Activated T-cell treated with anti-CD3 and anti-CD28 coated beads, Interleukin-2, amount 50 U/mL, for 72 hours (primary cell): ENCODE data around the gene HPN. TPM values are rescaled to one million over a fixed set of nuclear protein-coding genes. Genes with fewer than 3 reads are reported as not detected.

ENCODE experiments used
- ATAC-seq, 2 donors: fragments of 150-1000 bp; cut with Tn5 transposase; replicated peaks in 1 of 2; 2 replicates each; pipeline ENCODE4 v1.10.0; 2021; ENCODE audit warnings: moderate library complexity in 2 of 2, mild to moderate bottlenecking in 1 of 2
- DNase-seq, 2 donors: peaks; one replicate each; pipeline ENCODE4 v3.0.0; 2021 to 2022; ENCODE audit warnings: mixed read lengths in 1 of 2
- H3K27ac Mint-ChIP-seq: one replicate; pipeline ENCODE4 v1.8.0; 2022; ENCODE audit warnings: mild to moderate bottlenecking, moderate library complexity, mixed read lengths
- H3K27me3 Mint-ChIP-seq: one replicate; pipeline ENCODE4 v1.8.0; 2022; ENCODE audit warnings: low read depth, mixed read lengths
- H3K36me3 Mint-ChIP-seq, 2 donors: one replicate each; pipeline ENCODE4 v1.8.0; 2022; ENCODE audit warnings: mixed read lengths in 2 of 2, mild to moderate bottlenecking in 1 of 2; ENCODE audit not compliant: insufficient read depth in 2 of 2
- H3K4me1 Mint-ChIP-seq: one replicate; pipeline ENCODE4 v1.8.0; 2022; ENCODE audit warnings: low read depth, mixed read lengths
- H3K4me3 Mint-ChIP-seq, 2 donors: one replicate each; pipeline ENCODE4 v1.8.0; 2022; ENCODE audit warnings: mild to moderate bottlenecking in 2 of 2, mixed read lengths in 2 of 2, moderate library complexity in 2 of 2
- H3K9me3 Mint-ChIP-seq, 2 donors: one replicate each; pipeline ENCODE4 v1.8.0; 2022; ENCODE audit warnings: mixed read lengths in 2 of 2
- total RNA-seq, 2 donors: library from RNA; stranded (reverse); gene quantifications; one replicate each; pipeline ENCODE4 v1.2.3, GENCODE V29; 2022

Gene HPN
- total RNA-seq, 2 donors from 2014 or later: 0.19 to 0.30 TPM

DNA sequence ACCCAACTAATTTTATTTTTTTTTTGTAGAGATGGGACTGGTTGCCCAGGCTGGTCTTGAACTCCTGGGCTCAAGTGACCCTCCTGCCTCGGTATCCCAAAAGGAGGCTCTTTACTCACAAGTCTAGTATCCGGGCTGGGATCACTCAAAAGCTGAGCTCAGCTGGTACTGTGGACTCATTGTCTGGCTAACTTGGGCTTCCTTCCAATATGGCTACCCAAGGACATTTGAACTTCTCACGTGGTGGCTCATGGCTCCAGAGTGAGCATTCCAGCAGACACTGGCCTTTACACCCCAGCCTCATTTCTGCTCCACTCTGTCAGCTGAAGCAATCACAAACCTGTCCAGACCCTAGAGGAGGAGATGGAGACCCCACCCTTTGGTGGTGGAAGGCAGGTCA, 28.9 kb downstream of the HPN start:
- H3K36me3 Mint-ChIP-seq: no peaks in the 10 kb centered on the region
- H3K4me3 Mint-ChIP-seq: no peak overlapping the region
- no peak for ATAC-seq
- H3K27me3 Mint-ChIP-seq: no peaks in the 10 kb centered on the region
- no peak overlapping the region for H3K27ac Mint-ChIP-seq
- no peak for DNase-seq
- H3K4me1 Mint-ChIP-seq: peaks cover 6% of the 10 kb centered on the region
- peaks cover 0 to 2% of the 10 kb centered on the region in 2 donors for H3K9me3 Mint-ChIP-seq

DNA sequence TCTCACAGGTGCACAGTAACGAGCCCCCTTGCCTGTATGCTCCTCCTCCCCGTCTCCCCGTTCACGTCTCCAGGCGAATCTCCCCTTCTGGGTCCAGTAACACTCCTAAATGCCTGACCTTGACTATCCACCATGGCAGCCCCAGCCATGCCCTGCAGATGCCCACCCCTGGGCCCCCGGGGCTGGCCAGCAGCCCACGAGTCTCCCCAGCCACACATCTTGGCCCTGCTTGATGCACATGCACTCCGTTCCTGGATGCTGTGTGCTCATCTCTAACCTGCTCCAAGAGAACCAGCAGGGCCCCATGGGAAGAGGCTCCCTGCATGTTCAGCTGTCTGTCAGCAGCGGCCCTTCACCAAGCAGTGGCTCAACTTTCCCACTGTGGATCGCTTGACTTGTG, 32.0 kb downstream of the HPN start:
- Mint-ChIP-seq H3K4me3 (no peak overlapping the region), H3K27me3 (peaks cover 7% of the 10 kb centered on the region), H3K9me3 (no peaks in the 10 kb centered on the region), H3K36me3 (no peaks in the 10 kb centered on the region), H3K4me1 (no peaks in the 10 kb centered on the region), H3K27ac (no peak overlapping the region)
- ATAC-seq: no peak
- no peak for DNase-seq

DNA sequence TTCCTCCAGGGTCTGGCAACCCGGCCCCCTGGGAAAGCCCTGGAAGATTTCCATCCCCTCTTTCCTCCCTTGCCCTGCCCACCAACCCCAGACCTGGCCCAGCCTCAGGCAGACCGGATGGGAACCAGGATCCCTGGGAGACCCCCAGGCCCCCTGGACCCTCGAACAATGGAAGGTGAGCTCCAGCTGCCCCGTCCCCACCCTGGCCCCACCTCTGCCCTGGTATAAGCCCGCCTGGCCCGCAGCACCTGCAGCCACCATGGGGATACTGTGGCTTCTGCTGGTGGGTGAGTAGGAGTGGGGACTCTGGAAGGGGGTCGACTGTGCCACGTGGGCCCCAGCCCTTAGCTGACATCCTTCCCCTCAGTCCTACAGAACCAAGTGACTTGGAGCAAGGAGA, 32.4 kb downstream of the HPN start:
- Mint-ChIP-seq H3K27ac (no peak overlapping the region), H3K27me3 (peaks cover 11% of the 10 kb centered on the region), H3K4me1 (no peaks in the 10 kb centered on the region), H3K36me3 (no peaks in the 10 kb centered on the region), H3K9me3 (no peaks in the 10 kb centered on the region), H3K4me3 (no peak overlapping the region)
- ATAC-seq (no peak), DNase-seq (no peak)

DNA sequence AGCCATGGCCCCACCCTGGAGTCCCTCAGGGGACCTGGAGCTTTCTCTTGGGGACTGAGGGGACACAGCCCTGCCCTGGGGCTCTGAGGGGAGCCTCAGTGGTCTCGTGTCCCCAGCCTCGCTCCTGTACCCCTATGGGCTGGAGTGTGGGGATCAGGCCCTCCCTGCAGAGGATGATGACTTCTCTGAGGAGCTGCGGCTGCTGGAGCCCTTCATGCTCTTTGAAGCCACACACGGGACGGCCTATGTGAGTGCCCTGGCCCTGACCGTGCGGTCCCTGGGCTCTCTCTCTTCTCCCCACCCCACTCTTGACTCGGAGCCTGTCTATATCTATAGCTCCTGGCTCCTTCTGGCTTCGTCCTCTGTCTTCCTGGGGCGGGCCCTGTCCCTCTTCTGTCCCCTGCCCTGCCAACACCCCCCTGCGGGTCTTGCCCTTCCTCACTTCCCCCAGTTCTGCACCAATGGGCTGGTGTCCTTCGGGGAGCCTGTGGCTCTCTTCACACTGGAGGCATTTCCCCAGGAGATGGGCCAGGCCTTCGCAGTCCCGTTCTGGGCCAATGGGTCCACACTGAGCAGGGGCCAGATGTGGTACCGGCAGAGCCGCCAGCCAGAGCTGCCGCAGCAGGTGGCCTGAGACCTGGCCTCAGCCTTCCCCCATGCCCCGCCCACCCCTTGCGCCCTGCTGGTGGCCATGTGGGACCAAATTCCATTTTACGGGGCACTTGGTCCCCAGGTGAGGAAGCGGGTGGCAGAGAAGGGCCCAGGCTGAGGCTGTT, 33.1 kb downstream of the HPN start:
- ATAC-seq (no peak), DNase-seq (no peak)
- Mint-ChIP-seq H3K36me3 (no peaks in the 10 kb centered on the region), H3K4me1 (no peaks in the 10 kb centered on the region), H3K9me3 (no peaks in the 10 kb centered on the region), H3K4me3 (no peak overlapping the region), H3K27me3 (peaks cover 17% of the 10 kb centered on the region), H3K27ac (no peak overlapping the region)

DNA sequence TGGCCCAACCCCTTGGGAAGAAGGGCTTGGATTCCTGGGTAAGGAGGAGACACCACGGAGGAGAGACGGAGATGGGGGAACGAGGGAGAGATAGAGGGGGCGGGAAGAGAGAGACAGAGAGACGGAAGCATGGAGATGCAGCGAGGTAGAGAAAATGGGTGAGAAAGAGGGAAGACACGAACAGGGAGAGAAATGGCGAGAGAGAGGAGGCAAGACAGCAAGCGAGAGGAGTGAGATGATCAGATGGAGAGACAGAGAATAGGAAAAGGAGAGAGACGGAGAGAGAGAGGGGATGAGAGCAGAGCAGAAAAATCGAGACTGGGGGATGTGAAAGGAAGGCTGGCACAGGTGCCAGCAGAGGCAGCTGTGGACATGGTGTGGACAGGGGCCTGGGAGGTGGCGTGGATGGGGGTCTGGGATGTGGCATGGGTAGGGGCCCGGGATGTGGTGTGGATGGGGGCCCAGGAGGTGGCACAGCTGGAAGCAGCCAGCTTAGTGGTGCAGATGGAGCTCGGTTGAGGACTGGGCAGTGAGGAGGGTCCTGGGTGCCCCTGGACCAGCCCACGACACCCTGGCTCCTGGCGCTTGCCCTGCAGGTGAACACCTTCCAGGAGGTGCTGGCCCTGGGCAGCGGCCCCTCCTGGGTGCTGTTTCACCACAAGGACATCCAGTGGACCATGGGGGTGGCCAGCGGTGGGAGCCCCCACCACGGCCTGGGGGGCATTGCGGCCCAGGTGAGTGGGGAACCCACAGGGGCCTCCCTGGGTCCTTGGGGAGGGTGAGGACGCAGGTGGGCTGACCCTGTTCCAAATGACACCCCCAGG, 33.9 kb downstream of the HPN start:
- Mint-ChIP-seq H3K4me1 (no peaks in the 10 kb centered on the region), H3K27ac (no peak overlapping the region), H3K36me3 (no peaks in the 10 kb centered on the region), H3K27me3 (peaks cover 17% of the 10 kb centered on the region), H3K9me3 (no peaks in the 10 kb centered on the region), H3K4me3 (no peak overlapping the region)
- ATAC-seq: no peak
- DNase-seq: no peak

DNA sequence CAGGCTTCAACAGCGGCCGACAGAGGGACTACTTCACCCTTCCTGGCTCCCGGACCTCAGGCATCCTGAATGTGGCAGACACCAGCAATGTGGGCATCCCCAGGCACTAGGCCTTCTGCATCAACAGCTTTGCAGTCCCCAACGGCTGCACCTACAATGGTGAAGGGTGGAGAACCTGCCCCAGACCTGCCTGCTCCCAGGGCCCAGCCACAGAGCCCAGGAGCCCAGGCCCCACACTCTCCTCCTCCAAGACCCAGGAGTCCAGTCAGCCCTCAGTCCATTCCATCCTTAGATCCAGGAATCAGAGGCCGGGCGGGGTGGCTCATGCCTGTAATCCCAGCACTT, 34.5 kb downstream of the HPN start:
- H3K9me3 Mint-ChIP-seq: no peaks in the 10 kb centered on the region
- H3K27ac Mint-ChIP-seq: no peak overlapping the region
- DNase-seq (no peak), ATAC-seq (no peak)
- no peaks in the 10 kb centered on the region for H3K36me3 Mint-ChIP-seq
- no peak overlapping the region for H3K4me3 Mint-ChIP-seq
- no peaks in the 10 kb centered on the region for H3K4me1 Mint-ChIP-seq
- H3K27me3 Mint-ChIP-seq: peaks cover 17% of the 10 kb centered on the region

DNA sequence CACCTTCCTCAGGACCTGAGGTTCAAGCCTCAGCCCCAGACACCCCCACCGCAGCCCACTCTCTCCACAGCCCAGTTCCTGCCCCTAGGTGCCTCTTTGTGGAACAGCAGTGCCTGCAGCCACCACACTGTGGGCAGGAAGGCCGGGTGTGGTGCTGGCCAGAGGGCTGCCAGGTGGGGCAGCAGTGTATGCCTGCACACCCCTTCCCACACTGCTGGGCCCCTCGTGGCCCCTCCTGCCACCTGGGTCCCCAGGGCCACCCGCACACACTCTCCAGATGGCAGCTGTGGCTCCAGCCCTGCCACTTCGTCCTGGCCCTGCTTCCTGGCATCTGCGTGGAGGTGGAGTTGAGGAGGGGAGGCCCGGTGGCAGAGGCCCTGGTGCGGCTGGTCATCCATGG, 35.1 kb downstream of the HPN start:
- H3K27ac Mint-ChIP-seq: no peak overlapping the region
- H3K4me3 Mint-ChIP-seq: no peak overlapping the region
- H3K4me1 Mint-ChIP-seq: no peaks in the 10 kb centered on the region
- peaks cover 17% of the 10 kb centered on the region for H3K27me3 Mint-ChIP-seq
- no peak for ATAC-seq
- no peak for DNase-seq
- no peaks in the 10 kb centered on the region for H3K9me3 Mint-ChIP-seq
- no peaks in the 10 kb centered on the region for H3K36me3 Mint-ChIP-seq

DNA sequence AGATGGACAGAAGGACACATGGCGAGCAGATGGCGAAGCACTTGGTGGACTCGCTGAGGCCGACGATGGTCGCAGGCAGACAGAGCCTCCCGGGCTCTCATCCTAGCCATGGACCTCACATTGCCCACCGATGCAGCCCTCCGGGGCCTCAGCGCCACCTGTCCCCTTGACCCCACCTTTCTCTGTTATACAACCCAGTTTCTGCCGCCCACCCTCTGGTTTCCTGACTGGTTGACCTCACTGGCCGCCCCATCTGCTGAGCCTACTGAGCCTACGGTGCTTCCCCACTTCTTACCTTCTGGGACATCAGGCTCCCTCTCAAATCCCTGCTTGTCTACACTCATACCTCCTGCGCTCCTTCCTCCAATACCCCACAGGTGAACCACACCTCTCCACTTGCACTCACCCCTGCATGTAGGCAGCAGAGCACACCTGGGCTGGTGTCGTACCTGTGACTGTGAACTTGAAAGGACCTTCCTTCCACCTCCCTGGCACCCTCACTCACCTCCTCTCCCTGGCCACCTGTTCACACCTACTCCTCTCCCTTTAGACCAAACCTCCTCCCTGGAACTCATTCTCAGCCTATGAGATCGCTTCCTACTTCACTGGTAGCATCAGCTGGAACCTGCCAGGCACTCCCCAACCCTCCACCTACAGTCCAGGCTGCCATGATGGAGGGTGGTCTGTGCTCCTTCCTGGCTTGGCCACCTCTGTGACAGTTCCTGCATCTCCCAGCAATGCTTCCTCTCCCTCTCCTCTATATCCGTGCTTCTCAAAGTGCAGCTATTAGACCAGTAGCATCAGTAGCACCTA, 36.1 kb downstream of the HPN start:
- DNase-seq (no peak), ATAC-seq (no peak)
- no peak overlapping the region for H3K4me3 Mint-ChIP-seq
- no peaks in the 10 kb centered on the region for H3K36me3 Mint-ChIP-seq
- H3K4me1 Mint-ChIP-seq: no peaks in the 10 kb centered on the region
- no peaks in the 10 kb centered on the region for H3K9me3 Mint-ChIP-seq
- H3K27ac Mint-ChIP-seq: no peak overlapping the region
- H3K27me3 Mint-ChIP-seq: peaks cover 17% of the 10 kb centered on the region

DNA sequence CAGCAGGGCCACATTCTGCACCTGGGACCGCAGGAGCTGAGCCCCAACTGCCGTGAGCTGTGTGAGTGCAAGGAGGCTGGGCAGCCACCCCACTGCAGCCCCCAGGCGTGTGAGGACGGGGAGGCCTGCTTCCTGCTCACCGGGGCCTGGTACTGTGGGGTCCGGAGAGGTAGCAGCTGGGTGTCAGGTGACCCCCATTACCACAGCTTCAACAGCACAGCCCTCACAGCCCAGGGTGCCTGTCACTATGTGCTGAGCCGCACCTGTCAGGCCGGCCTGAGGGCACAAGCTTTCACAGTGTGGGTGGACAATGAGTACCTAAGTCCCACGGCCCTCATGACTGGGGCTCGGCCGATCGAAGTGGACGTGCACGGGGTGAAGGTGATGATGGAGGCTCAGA, 38.3 kb downstream of the HPN start:
- Mint-ChIP-seq H3K4me3 (no peak overlapping the region), H3K27me3 (peaks cover 17% of the 10 kb centered on the region), H3K4me1 (no peaks in the 10 kb centered on the region), H3K9me3 (no peaks in the 10 kb centered on the region), H3K27ac (no peak overlapping the region), H3K36me3 (no peaks in the 10 kb centered on the region)
- no peak for ATAC-seq
- no peak for DNase-seq

DNA sequence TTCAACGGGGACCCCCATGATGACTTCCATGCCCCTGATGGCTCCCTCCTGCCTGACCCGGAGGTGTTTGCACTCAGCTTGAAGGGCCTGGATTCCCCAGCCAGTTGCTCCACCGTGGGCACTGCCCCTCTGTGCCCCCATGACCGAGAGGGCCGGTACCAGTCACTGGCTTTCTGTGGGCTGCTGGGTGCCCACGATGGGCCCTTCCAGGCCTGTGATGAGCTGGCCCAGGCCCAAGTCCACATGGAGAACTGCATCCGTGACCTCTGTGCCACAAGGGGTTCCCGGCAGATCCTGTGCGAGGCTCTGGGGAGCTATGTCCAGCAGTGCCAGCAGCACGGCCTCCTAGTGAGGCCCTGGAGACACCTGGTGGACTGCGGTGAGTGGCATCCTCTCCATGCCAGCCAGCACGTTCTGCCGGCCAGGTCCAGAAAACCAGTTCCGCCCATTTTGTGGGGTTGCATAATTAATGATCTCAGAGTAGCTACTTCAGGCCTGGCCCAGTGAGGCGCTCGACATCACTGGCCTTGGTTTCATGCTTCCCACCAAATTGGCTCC, 39.2 kb downstream of the HPN start:
- peaks cover 17% of the 10 kb centered on the region for H3K27me3 Mint-ChIP-seq
- H3K9me3 Mint-ChIP-seq: no peaks in the 10 kb centered on the region
- ATAC-seq (no peak), DNase-seq (no peak)
- no peaks in the 10 kb centered on the region for H3K4me1 Mint-ChIP-seq
- no peak overlapping the region for H3K27ac Mint-ChIP-seq
- no peak overlapping the region for H3K4me3 Mint-ChIP-seq
- H3K36me3 Mint-ChIP-seq: no peaks in the 10 kb centered on the region

DNA sequence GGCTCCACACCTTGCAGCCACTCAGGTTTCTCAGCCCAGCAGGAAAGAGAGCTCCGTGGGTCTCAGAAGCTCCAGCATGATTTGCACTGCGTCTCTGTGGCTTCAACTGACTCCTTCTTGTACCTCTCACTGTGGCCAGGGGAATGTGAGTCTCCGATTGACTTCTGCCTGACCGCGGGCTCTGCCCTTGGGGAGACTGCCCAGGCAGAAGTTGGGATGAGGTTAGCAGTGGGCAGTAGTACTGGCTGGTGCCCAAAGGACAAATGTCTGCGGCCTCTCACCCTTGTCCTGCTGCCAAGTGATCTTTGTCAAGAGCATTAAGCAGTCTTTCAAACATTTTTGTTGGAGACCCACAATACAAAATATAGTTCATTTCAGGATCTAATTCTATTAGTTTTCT, 39.7 kb downstream of the HPN start:
- Mint-ChIP-seq H3K36me3 (no peaks in the 10 kb centered on the region), H3K4me1 (no peaks in the 10 kb centered on the region), H3K9me3 (no peaks in the 10 kb centered on the region), H3K27me3 (peaks cover 17% of the 10 kb centered on the region), H3K4me3 (no peak overlapping the region), H3K27ac (no peak overlapping the region)
- DNase-seq: no peak
- no peak for ATAC-seq

DNA sequence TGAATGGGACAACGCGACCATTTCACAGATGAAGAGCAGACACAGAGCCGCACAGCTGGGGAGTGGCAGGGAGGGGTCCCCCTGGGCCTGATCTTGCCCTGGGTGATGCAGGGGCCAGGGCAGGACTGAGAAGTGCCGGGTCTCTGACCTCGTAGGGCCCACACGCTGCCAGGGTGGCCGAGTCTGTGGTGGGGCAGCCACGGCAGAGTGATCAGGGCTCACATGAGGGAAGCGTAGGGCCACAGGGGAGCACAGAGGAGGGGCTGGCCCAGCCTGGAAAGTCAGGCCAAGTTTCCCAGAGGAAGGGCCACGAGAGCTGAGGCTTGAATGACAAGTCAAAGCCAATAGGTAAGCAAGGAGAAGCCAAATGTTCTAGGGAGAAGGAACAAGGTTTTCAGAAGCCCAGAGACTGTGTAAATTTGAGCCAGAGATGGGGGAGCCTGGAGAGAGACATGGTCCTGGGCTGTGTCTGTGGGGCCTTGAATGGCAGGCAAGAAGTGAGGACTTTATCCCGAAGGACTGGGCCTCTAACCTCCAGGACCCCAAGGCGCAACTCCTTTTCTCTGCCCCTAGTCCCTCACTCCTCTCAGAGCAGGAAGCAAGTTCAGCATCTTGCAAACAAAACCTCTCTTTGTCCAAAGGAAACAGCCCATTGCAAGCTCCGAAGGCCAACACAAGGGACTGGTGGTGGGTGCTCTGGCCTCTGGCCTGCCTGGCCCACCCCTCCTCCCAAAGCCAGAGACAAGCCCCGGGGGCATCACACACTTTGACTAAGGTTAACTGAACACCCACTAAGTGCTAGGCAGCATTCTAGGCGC, 42.4 kb downstream of the HPN start:
- H3K36me3 Mint-ChIP-seq: no peaks in the 10 kb centered on the region
- H3K4me1 Mint-ChIP-seq: no peaks in the 10 kb centered on the region
- H3K4me3 Mint-ChIP-seq: no peak overlapping the region
- DNase-seq (no peak), ATAC-seq (no peak)
- H3K9me3 Mint-ChIP-seq: no peaks in the 10 kb centered on the region
- peaks cover 6% of the 10 kb centered on the region for H3K27me3 Mint-ChIP-seq
- H3K27ac Mint-ChIP-seq: no peak overlapping the region
